ENCODE results near the gene C4orf50. TPM values are rescaled to one million over a fixed set of nuclear protein-coding genes. Genes with fewer than 3 reads are reported as not detected.

Gene C4orf50
- total RNA-seq, 2 donors from 2014 or later = 0.34 to 2.1 TPM

DNA sequence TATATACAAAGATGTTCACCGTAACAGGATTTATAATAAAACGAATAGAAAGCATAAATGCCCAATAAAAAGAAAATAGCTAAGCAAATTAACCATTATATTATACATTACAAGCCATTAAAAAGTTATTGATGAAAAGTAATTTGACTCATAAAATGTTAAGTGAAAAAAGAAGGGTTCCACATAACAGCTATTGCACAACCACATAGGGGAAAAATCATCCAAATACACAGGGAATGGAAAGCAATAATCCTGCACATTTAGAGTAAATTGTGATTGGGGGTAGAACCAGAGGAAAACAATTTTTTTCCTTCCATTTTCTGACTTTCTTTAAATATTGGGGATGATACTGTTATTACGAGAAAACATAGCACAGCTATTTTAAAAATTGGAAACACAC lies 163.3 kb downstream of the C4orf50 start:
- H3K36me3 Mint-ChIP-seq (ENCODE audit: low read depth) = no peaks in the 10 kb centered on the region
- H3K4me3 Mint-ChIP-seq = no peak overlapping the region
- peaks cover 14% of the 10 kb centered on the region for H3K27me3 Mint-ChIP-seq
- H3K4me1 Mint-ChIP-seq = no peaks in the 10 kb centered on the region
- ATAC-seq (replicated peaks) = no peak
- no peaks in the 10 kb centered on the region for H3K9me3 Mint-ChIP-seq
- no peak overlapping the region for H3K27ac Mint-ChIP-seq

DNA sequence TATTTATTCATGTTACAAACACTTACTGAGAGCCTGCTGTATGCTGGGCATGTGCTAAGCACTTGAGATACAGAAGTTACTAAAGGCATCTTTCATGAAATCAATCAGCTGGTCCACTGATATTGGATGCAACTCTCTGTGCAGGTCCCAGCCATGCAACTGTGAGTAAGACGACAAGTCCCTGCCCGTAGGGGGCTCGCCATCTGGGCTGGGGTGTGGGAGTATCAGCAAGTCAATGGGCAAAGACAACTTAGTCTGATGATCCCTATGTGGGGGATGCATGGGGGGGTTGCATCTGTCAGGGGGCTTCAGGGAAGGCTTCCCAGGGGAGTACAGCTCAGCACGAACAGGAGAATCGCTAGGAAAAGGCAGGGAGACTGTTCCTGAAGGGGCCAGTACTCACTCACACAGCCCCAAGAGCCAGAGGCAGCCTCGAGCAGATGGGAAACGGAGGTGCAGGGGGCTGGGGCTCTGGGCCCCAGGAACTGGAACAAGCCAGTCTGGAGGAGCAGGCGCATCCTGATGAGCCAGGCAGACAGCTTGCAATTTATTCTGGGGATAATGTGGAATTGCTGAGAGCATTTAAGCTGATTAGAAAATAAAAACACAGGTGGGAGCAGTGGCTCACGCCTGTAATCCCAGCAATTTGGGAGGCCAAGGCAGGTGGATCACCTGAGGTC lies 165.6 kb downstream of the C4orf50 start:
- Mint-ChIP-seq H3K27me3 (peaks cover 29% of the 10 kb centered on the region), H3K4me1 (no peaks in the 10 kb centered on the region), H3K4me3 (no peak overlapping the region), H3K36me3 (ENCODE audit: low read depth) (no peaks in the 10 kb centered on the region), H3K9me3 (no peaks in the 10 kb centered on the region), H3K27ac (no peak overlapping the region)
- ATAC-seq (replicated peaks) = no peak

DNA sequence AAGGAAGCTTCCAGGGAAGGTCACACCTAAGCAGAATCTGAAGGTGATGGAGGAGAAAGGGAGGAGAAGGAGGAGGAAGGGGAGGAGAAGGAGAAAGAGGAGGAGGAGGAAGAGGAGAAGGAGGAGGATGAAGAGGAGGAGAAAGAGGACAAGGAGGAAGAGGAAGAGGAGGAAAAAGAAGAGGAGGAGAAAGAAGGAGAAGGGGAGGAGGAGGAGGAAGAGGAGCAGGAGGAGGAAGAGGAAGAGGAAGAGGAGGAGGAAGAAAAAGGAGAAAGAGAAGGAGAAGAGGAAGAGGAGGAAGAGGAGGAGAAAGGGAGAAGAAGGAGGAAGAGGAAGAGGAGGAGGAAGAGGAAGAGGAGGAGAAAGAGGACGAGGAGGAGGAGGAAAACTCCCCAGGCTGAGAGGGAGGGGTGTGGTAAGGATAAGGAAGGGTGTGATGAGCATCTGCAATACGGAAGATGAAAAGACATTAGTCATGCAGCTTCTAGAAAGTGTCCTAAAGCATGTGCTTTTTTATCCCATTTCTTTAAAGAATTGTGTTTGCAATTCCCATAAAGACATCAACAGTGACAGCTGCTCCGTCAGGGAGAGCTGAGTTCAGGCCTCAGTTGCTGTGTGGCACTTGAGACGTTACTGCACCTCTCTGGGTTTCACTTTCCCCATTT lies 166.5 kb downstream of the C4orf50 start:
- peaks cover 31% of the 10 kb centered on the region for H3K27me3 Mint-ChIP-seq
- no peak overlapping the region for H3K27ac Mint-ChIP-seq
- H3K4me1 Mint-ChIP-seq = no peaks in the 10 kb centered on the region
- ATAC-seq (replicated peaks) = no peak
- no peak overlapping the region for H3K4me3 Mint-ChIP-seq
- no peaks in the 10 kb centered on the region for H3K36me3 Mint-ChIP-seq (ENCODE audit: low read depth)
- no peaks in the 10 kb centered on the region for H3K9me3 Mint-ChIP-seq

Other genes with a start within 250 kb of the C4orf50 start
- gene CRMP1, start 125.3 kb downstream of the C4orf50 start, total RNA-seq = not detected
- 10 to 100 TPM; 13.1 to 34.6 TPM for gene JAKMIP1, start 182.1 kb upstream of the C4orf50 start, total RNA-seq